Islet precursor cell (in vitro differentiated cells): Measurements from ENCODE around the gene ARIH1.
"Not testable (repeated sequence)": the region's sequence is repeated elsewhere in the genome, so short reads cannot be mapped to it uniquely, and the experiment has no call there.

ENCODE experiments used
- DNase-seq: peaks from one replicate; pipeline ENCODE4 v3.0.0-alpha.2; 2018

Gene ARIH1

DNA sequence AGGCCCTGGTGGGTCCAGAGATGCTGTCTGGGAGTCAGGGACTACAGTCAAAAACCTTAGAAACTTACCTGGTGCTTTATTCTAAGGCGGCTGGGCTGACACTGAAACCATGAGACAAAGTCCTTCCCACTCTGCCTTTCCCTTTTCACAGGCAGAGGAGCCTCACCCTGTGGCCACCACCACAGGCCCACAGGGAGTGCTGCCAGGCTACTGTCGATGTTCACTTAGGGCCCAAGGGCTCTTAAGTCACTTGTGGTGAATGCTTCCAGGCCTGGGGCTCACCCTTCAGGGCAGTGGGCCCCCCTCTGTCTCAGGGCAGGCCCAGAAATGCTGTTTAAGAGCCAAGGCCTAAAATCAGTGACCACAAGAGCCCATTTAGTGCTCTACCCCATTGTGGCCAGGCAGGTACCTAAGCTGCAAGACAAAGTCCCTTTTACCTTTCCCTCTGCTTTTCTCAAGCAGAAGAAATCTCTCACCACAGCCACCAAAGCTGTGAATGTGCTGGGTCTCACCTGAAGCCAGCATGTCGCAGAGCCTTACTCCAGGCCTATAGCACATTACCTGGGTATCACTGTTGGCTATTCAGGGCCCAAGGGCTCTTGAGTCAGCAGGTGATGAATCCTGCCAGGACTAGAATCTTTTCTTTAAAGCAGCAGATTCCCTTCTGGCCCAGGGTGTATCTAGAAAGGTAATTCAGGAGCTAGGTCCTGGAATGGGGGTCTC, 140.8 kb downstream of the ARIH1 start:
- no peak for DNase-seq

DNA sequence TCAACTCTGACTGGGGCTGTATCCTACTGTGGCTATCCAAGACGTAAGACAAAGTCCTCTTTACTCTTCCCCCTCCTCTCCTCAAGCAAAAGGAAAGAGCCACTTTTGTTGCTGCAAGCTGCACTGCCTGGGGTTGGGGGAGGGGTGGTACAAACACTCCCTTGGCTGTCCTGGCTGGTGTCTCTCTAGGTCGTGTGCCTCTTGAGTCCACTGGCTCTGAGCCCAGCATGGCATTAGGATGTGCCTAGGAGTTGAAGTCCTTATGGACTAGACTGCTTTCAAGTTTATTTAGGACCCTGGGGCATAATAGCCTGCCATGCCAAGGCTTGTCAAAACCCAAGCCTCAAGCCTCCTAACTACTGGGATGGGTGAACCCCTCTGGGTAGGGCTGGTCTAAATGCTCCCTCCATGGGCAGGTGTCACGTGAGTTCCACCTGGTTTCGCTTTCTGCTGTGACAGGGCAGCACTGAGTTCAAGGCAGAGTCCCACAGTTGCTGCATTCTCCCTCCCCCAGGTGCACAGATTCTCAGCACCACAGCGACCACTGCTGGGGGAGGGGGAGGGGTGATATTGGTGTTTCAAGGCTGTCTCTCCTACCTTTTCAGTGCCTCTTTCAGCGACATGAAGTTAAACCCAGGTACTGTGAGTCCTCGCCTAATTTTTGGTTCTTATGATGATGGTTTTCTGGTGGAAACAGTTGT, 141.6 kb downstream of the ARIH1 start:
- not testable (repeated sequence) for DNase-seq

- DNase-seq, result no peak
Observed at GRCh38 chr15:72616491-72617210, 142.5 kb downstream of the ARIH1 start.

DNA sequence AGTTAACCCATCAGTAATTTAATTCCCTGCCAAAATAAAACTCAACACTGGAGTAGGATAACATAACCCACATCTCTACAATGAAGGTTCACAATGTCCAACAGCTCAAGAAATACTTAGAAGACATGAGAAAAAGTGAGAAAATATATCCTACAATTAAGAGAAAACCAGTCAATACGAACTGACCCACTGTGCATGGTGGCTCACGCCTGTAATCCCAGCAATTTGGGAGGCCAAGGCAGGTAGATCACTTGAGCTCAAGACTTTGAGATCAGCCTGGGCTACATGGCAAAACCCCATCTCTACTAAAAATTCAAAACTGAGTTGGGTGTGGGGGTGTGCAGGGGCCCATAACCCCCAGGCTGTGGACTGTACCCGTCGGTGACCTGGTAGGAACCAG, 149.7 kb downstream of the ARIH1 start:
- not testable (repeated sequence) for DNase-seq

DNA sequence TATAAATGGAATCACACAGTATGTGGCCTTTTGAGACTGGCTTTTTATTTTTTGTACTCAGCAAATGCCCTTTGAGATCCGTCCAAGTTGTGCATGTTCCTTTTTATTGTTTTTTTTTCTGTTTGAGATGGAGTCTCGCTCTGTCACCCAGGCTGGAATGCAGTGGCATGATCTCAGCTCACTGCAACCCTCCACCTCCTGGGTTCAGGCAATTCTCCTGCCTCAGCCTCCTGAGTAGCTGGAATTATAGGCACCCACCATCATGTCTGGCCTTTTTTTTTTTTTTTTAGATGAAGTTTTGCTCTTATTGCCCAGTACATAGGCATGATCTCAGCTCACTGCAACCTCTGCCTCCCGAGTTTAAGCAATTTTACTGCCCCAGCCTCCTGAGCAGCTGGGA, 152.0 kb downstream of the ARIH1 start:
- DNase-seq, result not testable (repeated sequence)

DNA sequence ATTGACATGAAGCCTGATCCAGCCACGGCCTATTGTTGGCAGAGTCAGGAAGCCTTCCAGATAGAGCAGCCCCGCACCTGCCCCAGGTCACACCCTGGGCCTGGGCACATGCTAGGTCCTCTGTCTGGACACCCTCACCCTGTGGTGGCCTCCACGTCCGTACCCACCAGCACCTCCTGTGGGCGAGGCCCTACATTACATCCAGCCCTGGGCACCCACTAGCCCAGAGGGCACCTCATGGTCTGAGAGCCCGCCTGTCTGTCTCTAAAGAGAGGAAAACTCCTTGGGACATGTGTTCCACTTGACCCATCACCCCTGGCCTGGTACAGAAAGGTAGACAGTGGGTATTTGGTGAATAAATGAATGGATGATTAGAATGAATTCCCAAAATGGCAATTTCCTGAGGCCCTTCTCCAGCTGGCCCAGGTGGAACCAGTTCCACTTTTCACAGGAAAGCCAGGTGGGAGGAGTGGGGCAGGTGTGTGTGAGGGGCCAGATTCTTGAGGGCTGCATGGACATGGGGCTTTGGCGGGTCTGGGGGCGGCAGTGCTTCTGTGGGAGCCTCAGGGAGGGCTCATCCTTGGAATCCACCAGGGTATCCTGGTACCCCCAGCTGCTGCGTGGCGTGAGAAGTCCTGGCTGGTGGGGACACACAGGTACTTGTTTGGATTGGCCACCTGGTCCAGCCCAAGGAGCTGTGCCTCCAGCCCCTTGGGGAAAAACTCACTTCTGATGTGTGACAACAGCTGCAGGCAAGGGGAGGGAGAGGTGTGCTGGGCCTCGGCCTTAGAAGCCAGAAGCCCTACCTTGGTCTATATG, 154.3 kb downstream of the ARIH1 start:
- DNase-seq, result not testable (repeated sequence)

DNA sequence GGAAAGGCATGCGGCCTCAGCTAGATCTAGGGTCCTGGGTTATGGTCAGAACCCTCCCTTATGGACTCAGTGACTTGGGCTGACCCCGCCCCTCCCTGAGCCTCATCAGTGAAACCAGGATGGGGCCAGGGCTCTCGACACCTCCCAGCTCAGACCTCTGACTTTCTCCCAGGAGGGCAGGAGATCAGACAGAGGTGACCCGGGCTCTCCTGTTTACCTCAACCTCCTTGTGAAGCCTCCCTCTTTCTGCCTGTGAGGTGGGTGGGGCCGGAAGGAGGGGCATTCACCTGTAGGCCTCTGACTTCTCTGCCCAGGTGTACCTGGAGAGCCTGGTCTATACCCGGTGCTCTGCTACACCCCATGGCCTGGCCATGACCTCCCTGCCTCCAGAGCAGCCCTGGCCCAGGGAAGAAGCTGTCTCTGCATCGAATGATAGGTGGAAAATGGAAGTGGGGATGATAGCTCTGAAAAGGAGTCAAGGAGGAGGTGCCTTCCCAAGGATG, 155.0 kb downstream of the ARIH1 start:
- not testable (repeated sequence) for DNase-seq

DNA sequence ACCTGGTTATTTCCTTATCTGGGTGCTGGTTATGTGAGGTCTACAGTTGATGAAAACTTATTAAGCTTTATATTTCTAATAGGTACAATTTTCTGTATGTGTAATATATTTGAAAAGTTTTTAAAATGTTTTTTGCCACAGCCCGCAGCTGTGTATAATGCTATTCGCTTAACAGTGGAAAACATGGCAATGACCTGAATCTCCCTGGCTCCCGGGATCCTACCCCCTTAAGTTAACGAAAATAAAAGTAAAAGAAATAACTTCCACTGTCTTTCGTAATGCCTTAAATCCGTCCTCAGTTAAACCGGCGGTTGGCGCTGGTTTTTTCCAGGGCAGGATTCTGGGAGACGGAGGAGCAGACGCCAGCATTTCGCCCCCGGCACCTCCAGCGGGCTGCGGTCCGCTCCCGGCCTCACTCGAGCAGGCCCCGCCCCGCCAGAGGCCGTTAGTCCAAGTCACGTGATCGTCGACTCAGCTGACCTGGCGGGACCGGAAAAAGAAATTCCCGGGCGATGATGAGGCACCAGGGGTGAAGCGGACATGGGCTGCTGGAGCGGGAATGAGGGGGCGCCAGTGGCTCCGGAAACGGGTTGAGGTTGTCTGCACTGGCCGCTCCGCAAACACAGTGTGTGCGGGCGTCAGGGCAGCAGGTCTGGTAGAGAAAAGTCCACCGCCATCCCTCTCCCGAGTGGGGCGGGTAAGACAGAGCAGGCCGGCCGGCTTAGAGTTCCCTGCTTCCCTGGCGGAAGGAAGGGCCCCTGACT, 162.6 kb downstream of the ARIH1 start:
- DNase-seq, result peak; percentile 83

DNA sequence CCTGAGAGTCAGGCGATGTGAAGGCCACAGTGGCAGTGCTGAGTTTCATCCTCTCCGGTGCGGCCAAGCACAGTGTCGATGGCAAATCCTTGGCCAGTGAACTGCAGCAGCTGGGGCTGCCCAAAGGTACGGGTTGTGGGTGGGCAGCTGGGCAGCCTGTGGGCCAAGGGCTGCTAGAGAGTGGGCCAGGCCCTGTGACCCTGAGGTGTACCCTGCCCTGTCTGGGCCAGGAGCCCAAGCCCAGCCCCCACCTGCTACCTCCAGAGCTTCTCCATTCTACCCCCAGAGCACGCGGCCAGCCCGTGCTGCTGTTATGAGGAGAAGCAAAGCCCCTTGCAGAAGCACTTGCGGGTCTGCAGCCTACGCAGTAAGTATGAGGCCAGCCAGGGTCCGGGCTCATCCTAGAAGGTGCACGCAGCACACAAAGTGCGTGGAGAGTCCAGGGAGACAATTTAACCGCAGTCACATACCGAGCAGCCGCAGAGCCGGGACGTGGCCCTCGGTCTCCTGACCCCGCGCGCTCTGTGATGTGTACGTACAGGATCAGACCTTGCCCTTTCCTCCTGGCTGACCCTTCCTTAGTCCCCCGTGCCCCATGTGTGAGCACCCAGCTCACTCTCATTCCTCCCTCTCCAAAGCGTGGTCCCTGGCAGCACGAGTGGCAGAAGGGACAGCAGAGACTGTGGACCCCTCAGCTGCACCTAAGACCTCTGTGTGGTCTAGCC, 165.8 kb downstream of the ARIH1 start:
- DNase-seq, result not testable (repeated sequence)

DNA sequence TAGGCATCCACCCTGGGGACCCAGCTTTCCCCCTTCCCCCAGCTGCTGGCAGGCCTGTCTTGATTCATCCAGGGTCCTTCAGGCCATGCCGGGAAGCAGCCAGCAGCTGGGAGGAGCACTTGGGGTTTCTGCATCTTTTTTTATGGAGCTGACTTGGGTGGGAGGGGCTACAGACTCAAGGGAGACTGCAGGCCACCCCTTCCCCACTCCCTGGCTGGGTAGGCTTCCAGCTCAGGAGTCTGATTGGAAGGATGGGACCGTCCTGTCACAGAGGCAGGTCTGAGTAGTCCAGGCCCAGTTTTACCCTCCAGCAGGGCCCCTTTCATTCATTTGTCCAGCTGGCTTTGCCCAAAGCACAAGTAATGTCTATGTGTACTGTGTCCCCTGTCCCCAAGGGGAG, 168.1 kb downstream of the ARIH1 start:
- not testable (repeated sequence) for DNase-seq

- not testable (repeated sequence) for DNase-seq
Observed at GRCh38 chr15:72648631-72649253, 174.6 kb downstream of the ARIH1 start.
